SH-SY5Y (cell line): ENCODE data around the gene TTLL8.

Source experiments
- GATA2 ChIP-seq: IDR thresholded peaks from 2 replicates; pipeline ENCODE4 v1.6.1; 2011; ENCODE audit warnings: mild to moderate bottlenecking, low read depth, low read length
- GATA3 ChIP-seq: IDR thresholded peaks from 2 replicates; pipeline ENCODE4 v1.6.1; 2011; ENCODE audit warnings: low read depth, mild to moderate bottlenecking, low read length, moderate library complexity

TTLL8 gene

DNA sequence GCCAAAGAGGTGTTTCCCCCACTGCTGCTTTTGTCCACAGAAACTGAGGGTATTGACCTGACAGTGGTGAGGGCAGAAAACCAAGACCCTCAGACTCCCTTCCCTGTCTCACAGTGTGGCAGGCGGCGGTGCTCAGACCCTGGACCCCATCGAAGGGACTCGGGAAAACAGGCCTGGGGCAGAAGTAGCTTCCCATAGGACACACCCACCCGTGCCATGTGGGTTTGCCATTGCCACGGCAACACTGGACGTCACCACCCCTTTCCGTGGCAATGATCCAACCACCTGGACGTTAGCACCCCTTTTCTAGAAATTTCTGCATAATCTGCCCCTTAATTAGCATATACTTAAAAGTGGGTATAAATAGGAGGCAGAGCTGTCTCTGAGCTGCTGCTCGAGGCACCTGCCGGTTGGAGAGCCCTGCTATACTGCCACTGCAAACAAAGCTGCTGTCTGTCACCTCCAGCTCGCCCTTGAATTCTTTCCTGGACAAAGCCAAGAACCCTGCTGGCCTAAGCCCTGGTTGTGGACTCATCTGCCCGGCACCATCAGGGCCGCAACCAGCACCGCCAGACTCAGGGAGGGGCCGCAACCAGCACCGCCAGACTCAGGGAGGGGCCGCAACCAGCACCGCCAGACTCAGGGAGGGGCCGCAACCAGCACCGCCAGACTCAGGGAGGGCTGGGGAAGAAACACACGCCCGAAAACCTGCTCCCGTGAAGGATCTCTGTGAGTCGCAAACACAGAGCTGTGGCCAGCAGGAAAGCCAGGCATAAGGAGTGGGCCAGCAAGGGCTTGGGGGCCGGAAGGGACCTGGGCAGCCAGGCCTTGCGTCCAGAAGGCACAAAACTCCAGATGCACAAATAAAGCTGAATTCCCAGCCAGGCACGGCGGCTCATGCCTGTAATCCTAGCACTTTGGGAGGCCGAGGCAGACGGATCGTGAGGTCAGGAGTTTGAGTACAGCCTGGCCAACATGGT lies 16.7 kb upstream of the TTLL8 start:
- no peak for TF ChIP-seq GATA2
- no peak for TF ChIP-seq GATA3

DNA sequence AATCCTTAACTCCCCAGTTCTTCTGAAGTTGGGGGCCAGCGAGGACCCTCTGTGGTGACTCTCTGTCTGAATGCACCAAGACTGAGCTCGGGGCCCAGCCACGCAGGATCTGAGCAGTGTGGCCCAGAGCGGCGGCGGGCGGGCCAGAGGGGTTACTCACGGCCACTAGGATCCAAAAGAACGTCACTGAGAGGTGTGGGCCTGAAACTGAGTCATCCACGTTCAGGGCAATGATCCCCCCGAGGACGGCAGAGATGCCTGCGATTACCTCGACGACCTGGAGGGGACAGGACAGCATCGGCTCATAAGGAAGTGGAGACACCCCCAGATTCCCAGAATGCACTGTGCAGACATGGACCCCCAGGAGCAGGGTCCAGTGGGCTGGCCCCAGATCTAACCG lies 16.0 kb upstream of the TTLL8 start:
- TF ChIP-seq GATA2 (no peak), GATA3 (no peak)

DNA sequence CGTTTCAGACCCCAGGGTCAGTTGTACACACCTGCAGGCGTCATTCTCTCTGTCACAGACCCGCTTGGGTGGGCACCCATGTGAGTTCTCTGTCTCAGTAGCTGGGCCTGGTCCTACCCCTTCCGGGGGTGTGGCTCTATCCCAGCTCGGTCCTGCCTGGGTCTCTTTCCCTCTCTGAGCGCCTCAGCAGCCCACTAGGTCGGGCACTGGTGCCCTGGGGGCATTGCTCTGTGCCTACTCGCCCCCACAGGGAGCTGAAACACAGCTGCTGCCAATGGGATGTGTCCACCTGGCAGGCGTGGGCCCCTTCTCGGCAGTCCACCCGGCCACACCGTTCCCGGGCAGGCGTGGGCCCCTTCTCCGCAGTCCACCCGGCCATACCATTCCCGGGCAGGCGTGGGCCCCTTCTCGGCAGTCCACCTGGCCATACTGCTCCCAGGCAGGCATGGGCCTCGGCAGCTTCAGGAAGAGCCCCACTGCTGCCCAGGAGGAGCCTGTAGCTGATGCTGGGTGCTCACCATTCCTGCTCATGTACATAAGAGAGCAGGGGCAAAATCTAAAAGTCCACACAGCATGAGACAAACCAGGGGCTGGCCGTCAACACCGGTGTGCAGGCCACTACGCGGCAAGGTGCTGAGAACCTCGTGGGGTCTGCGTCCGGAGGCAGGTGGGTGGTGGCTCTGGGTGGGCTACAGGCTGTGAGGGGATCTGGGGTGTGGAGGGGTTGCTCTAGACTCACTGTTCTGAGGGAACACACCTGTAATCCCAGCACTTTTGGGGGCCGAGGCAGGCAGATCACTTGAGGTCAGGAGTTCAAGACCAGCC lies 14.8 kb upstream of the TTLL8 start:
- no peak for TF ChIP-seq GATA3
- no peak for TF ChIP-seq GATA2

DNA sequence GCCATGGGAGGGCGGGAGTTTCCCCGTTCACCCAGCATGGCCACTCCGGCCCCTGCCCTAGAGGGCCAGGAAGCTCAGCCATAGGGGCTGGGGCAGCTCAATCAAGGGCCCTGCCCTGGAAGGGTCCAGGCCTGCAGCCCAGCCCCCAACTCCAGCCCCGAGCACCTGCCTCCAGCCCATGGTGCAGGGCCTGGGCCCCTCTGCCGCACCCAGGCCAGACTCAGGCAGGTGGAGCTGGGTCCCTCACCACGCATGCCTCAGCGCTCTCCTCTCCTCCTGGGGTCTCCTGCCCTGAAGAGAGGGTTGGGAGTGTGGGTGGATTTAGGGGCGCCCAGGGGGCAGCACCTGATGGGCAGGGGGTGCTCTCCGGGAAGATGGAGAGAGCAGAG lies 14.1 kb upstream of the TTLL8 start:
- TF ChIP-seq GATA3 (no peak), GATA2 (no peak)

DNA sequence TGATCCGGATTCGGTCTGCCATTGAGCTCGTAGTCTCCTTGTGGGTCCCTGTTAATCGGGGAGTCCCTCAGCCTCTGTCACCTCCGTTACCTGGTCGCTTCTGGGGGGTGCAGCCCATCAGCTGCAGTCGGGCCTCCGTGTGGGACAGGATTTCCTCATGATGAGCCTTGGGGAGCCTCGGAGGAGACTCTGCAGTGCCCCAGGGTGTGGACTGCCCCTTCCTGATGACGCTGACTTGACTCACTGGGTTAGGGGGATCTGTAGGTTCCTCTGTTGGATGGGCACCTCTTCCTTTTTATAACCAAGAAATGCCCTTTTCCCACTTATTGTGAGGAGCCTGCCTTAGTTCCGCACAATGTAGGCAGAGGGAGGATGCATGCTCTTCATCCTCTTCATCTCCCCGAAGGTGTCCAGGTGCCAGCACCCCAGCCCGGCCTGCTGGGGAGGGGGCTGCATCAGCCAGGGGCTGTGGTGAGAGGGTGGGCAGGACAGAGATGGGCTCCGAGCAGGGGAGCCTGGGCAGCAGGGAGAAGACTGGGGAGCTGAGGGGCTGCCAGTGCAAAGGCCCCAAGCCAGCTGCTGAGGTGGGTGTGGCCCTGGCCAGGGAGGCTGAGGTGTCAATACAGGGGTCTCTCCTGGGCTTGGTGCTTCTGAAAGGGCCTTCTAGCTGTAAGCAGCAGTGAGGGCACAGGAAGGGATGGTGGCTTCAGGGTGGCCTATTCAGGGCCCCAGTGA lies 13.5 kb upstream of the TTLL8 start:
- no peak for TF ChIP-seq GATA3
- no peak for TF ChIP-seq GATA2

DNA sequence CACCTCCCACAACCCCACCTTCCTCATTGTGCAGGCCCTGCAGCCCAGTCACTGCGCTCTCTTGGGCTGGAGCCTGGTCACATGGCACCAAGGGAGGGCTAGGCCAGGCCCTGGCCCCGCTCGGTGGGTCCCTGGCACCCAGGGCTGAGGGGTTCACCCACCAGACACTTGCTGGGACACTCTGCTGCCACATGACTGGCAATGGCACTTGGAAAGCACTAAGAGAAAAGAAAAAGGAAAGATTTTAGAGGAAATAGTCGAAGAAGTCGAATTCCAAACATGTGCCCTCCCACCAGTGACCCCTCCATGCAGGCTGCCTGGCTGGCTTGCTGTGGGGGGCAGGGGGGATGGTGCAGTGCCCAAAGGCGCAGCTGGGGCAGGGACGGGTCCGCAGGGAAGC lies 12.3 kb upstream of the TTLL8 start:
- TF ChIP-seq GATA2 (no peak), GATA3 (no peak)

DNA sequence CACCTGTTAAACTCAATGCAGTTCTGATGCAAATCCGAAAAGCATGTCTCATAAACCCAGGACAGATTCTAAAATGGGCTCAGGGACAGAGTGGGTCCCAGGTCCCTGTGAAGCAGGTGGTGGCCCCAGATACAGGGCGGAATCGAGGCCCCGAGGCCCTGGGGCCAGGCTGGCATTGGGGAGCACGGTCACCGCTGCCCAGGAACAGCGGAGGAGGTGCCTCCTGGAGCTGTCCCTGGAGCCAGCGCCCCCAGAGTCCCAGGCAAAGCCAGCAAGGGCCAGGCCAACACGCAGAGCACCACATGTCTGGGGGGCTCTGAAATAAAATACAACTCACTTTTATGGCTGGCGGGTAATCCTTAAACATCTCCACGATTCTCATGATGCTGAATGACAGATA lies 10.0 kb upstream of the TTLL8 start:
- TF ChIP-seq GATA3 (no peak), GATA2 (no peak)

DNA sequence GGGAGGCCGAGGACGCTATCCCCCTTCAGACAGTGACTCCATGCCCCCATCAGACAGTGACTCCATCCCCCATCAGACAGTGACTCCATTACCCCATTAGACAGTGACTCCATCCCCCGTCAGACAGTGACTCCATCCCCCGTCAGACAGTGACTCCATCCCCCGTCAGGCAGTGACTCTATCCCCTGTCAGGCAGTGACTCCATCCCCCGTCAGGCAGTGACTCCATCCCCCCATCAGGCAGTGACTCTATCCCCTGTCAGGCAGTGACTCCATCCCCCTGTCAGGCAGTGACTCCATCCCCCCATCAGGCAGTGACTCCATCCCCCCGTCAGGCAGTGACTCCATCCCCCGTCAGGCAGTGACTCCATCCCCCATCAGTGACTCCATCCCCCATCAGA lies 9.1 kb upstream of the TTLL8 start:
- no peak for TF ChIP-seq GATA3
- TF ChIP-seq GATA2, result no peak

DNA sequence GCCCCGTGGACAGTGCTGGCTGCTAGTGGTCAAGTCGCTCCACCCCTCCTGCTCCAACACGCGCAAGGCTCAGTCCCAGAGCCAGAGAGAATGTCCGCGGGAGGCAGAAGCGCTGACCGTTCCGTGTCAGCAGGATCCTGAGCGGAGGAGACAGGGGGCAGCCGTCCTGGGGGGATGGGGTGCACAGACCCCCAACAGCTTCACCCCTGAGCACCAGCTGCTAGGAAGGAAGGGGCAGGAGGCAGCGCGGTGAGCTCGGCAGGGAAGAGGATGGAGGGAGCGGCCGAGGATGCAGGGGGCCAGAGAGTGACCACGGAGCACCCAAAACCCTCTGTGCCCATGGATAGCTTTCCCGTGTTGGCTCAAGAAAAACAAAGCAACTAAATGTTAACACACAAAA lies 6.4 kb upstream of the TTLL8 start:
- TF ChIP-seq GATA3, result no peak
- no peak for TF ChIP-seq GATA2

DNA sequence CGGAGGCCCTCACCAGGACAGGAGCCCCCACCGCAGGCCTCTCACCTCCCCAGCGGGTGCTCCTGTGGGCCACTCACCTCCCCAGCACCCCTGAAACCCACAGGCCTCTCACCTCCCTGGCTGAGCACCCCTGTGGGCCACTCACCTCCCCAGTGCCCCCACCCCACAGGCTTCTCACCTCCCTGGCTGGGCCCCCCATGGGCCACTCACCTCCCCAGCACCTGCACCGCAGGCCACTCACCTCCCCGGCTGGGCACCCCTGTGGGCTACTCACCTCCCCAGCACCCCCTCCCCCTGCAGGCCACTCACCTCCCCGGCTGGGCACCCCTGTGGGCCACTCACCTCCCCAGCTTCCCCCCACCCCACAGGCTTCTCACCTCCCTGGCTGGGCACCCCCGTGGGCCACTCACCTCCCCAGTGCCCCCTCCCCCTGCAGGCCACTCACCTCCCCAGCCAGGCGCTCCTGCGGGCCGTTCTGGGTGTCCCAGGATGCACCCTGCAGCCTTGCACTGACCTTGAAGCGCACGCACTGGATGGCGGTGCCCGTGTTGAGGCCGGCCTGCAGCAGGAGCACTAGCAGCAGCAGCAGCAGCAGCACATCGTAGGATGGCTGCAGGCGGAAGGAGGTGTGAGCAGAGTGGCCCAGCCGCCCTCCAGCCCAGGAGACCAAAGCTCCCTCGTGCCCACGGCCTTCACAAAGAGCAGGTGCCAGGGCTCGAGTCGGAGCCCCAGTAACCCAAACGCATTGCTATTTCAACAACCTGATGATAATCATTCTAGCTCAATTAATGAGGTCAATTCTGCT lies 5.7 kb upstream of the TTLL8 start:
- TF ChIP-seq GATA3, result no peak
- TF ChIP-seq GATA2, result no peak

DNA sequence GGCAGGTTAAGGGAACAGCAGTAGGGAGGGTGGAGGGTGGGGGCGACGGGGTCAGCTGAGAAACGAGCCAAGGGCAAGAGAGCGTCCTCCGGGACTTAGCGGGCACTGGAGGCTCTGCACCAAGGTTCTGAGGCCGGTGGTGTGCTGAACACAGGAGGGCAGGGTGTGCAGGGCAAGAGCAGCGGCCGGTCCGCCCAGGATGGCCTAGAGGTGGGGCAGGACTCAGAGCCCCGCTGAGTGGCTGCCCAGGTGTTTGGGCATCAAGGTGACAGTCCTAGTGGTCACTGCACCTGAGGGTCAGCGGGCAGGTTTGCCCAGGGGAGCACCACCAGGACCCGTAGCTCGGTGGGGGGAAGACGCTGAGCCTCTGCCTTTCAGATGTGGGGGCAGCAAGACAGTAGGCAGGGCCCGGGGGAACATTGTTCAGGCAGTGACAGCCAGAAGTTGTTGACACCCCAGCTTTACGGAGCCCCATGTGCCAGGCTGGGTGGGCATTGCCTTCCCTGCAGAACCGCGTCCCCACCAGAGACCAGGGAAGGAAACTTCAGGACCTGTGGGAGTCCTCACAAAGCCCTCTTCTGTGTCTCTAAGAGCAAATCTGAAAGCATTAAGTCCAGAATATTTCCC lies 4.5 kb upstream of the TTLL8 start:
- no peak for TF ChIP-seq GATA2
- no peak for TF ChIP-seq GATA3

DNA sequence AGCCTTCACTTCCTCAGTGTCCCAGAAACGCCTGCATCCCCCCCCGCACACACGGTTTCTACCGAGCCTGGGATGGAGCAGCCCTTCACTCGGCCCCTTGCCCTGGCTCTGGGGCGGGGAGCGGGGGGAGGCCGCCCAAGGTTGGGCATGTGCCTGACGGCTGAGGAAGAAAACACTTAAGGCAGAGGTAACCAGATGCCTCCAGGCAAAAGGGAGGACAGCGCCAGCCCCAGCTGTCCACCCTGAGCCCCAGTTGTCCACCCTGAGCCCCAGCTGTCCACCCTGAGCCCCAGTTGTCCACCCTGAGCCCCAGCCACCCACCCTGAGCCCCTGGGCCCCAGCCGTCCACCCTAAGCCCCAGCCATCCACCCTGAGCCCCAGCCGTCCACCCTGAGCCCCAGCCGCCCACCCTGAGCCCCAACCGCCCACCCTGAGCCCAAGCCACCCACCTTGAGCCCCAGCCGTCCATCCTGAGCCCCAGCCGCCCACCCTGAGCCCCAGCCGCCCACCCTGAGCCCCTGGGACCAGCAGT lies 3.8 kb upstream of the TTLL8 start:
- TF ChIP-seq GATA2 (no peak), GATA3 (no peak)

DNA sequence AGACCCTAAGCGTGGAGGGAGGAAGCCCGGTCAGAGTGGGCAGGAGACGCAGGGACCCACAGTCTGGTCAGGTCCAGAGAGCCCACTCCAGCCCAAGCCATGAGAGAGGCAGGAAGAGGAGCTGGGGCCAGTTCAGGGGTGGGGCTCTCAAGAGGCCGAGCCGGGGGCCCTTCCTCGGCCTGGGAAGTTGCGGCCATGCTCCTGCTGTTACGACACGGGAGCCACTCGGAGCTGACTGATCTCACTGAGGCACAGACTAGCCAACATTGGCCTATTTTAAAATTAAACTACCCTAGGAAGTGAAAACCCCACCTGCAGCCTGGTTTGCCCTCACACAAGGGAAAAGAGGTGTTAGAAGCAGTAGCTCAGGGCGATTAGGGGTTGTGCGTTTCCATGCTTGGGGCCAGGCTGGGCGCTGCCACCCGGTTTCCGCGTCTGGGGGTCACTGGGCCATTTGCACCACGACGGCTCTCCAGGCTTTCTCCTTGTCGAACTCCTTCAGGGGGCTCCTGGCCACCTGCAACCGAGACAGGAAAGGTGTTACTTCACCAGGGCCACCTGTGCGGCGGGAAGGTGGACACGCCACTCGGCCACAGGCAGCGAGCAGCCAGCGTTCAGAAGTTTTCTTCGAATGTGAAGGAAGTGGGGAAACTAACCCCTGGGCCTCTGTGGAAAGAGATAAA lies 3.2 kb upstream of the TTLL8 start:
- TF ChIP-seq GATA3 (no peak), GATA2 (no peak)
